Peyer's patch (tissue), 4 donors: ENCODE data around the gene DDX27. TPM values are rescaled to one million over a fixed set of nuclear protein-coding genes. Genes with fewer than 3 reads are reported as not detected.

Experiments used
- DNase-seq, 3 donors: peaks; one replicate each; pipeline ENCODE4 v3.0.0-alpha.2; 2017 to 2019
- H3K27ac ChIP-seq, 4 donors: fragments of 200-600 bp; sonication (generic); one replicate each; pipeline ENCODE4 v1.5.1; 2016 to 2019
- H3K27me3 ChIP-seq, 2 donors: fragments of 200-600 bp; sonication (generic); one replicate each; pipeline ENCODE4 v1.5.1; 2019
- H3K36me3 ChIP-seq, 3 donors: fragments of 200-600 bp; sonication (generic); one replicate each; pipeline ENCODE4 v1.5.1; 2016 to 2019
- H3K4me1 ChIP-seq, 4 donors: fragments of 200-600 bp; sonication (generic); one replicate each; pipeline ENCODE4 v1.5.1; 2016 to 2019
- H3K4me3 ChIP-seq, 4 donors: fragments of 200-600 bp; sonication (generic); 1 replicate in 3 of 4; 2 replicates in 1 of 4; pipeline ENCODE4 v1.5.1; 2016 to 2019; ENCODE audit warnings: mild to moderate bottlenecking in 1 of 4
- H3K9me3 ChIP-seq, 4 donors: fragments of 200-600 bp; sonication (generic); one replicate each; pipeline ENCODE4 v1.5.1; 2016 to 2019; ENCODE audit warnings: mild to moderate bottlenecking in 1 of 4
- CTCF ChIP-seq, 6 experiments: fragments of 450-650 bp in 4 of 6; fragments of 200-600 bp in 2 of 6; sonication (generic) in 1 of 6; IDR thresholded peaks; one replicate each; pipeline ENCODE4 v1.5.1; 2017 to 2019; ENCODE audit warnings: antibody characterized with exemption in 6 of 6, mild to moderate bottlenecking in 3 of 6, moderate library complexity in 1 of 6
- POLR2A ChIP-seq, 2 donors: fragments of 450-650 bp; IDR thresholded peaks; one replicate each; pipeline ENCODE4 v1.5.1; 2017; ENCODE audit warnings: antibody characterized with exemption in 2 of 2, mild to moderate bottlenecking in 2 of 2, moderate library complexity in 2 of 2
- total RNA-seq, 4 donors: library from RNA; depleted of rRNA; stranded (reverse); fragments of >200 nt; gene quantifications; one replicate each; pipeline ENCODE4 v1.1.0, GENCODE V29; 2016

Gene DDX27
- total RNA-seq, 4 donors from 2014 or later: 23.1 to 81.7 (median 39.2) TPM

GRCh38 chr20:49252556-49253350, 33.5 kb downstream of the DDX27 start:
- Histone ChIP-seq H3K36me3 (peaks cover 0 to 100% (median 0%) of the 10 kb centered on the region in 3 donors), H3K9me3 (no peaks in the 10 kb centered on the region)
- DNase-seq: no peak

GRCh38 chr20:49256261-49256660, 37.0 kb downstream of the DDX27 start:
- no peak for TF ChIP-seq CTCF (IDR thresholded peaks at IDR 0.05)
- no peak for TF ChIP-seq POLR2A (IDR thresholded peaks at IDR 0.05)
- no peak for DNase-seq
- Histone ChIP-seq H3K27ac (no peak overlapping the region), H3K9me3 (no peaks in the 10 kb centered on the region), H3K36me3 (peaks cover 0 to 100% (median 0%) of the 10 kb centered on the region in 3 donors), H3K27me3 (no peaks in the 10 kb centered on the region), H3K4me3 (no peak overlapping the region), H3K4me1 (no peaks in the 10 kb centered on the region)

More at GRCh38 chr20:49252556-49253350, 33.5 kb downstream of the DDX27 start:
- Histone ChIP-seq H3K27ac (no peak overlapping the region), H3K4me3 (no peak overlapping the region), H3K4me1 (no peaks in the 10 kb centered on the region), H3K27me3 (no peaks in the 10 kb centered on the region)
- TF ChIP-seq CTCF (IDR thresholded peaks at IDR 0.05) (no peak), POLR2A (IDR thresholded peaks at IDR 0.05) (no peak)

GRCh38 chr20:49259284-49259683, 40.1 kb downstream of the DDX27 start:
- Histone ChIP-seq H3K4me3 (no peak overlapping the region), H3K9me3 (no peaks in the 10 kb centered on the region), H3K36me3 (peaks cover 0 to 98% (median 4%) of the 10 kb centered on the region in 3 donors), H3K27me3 (no peaks in the 10 kb centered on the region), H3K27ac (no peak overlapping the region), H3K4me1 (no peaks in the 10 kb centered on the region)
- TF ChIP-seq POLR2A (IDR thresholded peaks at IDR 0.05) (no peak), CTCF (IDR thresholded peaks at IDR 0.05) (no peak)
- no peak for DNase-seq

GRCh38 chr20:49259799-49260198, 40.6 kb downstream of the DDX27 start:
- H3K36me3 ChIP-seq: peaks cover 0 to 98% (median 4%) of the 10 kb centered on the region in 3 donors

GRCh38 chr20:49260218-49260617, 41.0 kb downstream of the DDX27 start:
- Histone ChIP-seq H3K9me3 (no peaks in the 10 kb centered on the region), H3K4me1 (no peaks in the 10 kb centered on the region), H3K4me3 (no peak overlapping the region), H3K27ac (no peak overlapping the region), H3K36me3 (peaks cover 0 to 98% (median 4%) of the 10 kb centered on the region in 3 donors), H3K27me3 (no peaks in the 10 kb centered on the region)
- DNase-seq: no peak
- TF ChIP-seq CTCF (IDR thresholded peaks at IDR 0.05): no peak
- no peak for TF ChIP-seq POLR2A (IDR thresholded peaks at IDR 0.05)

More at GRCh38 chr20:49259799-49260198, 40.6 kb downstream of the DDX27 start:
- no peak for DNase-seq
- no peak overlapping the region for H3K4me3 ChIP-seq
- H3K27ac ChIP-seq: no peak overlapping the region
- no peaks in the 10 kb centered on the region for H3K9me3 ChIP-seq
- no peaks in the 10 kb centered on the region for H3K4me1 ChIP-seq
- no peaks in the 10 kb centered on the region for H3K27me3 ChIP-seq
- no peak for TF ChIP-seq CTCF (IDR thresholded peaks at IDR 0.05)
- no peak for TF ChIP-seq POLR2A (IDR thresholded peaks at IDR 0.05)
